GM12892 (cell line): ENCODE measurements around the gene ATP2B2.

Experiments
- POLR2A ChIP-seq: IDR thresholded peaks from 2 replicates; pipeline ENCODE4 v1.6.1; 2011; ENCODE audit warnings: low read depth, low read length, control low read depth
- POLR2AphosphoS5 ChIP-seq: IDR thresholded peaks from 2 replicates; pipeline ENCODE4 v1.6.1; 2011; ENCODE audit warnings: low read depth, low read length, control low read depth
- TAF1 ChIP-seq: IDR thresholded peaks from 2 replicates; pipeline ENCODE4 v1.6.1; 2011; ENCODE audit warnings: low read depth, mild to moderate bottlenecking, control low read depth, low read length, borderline replicate concordance

DNA sequence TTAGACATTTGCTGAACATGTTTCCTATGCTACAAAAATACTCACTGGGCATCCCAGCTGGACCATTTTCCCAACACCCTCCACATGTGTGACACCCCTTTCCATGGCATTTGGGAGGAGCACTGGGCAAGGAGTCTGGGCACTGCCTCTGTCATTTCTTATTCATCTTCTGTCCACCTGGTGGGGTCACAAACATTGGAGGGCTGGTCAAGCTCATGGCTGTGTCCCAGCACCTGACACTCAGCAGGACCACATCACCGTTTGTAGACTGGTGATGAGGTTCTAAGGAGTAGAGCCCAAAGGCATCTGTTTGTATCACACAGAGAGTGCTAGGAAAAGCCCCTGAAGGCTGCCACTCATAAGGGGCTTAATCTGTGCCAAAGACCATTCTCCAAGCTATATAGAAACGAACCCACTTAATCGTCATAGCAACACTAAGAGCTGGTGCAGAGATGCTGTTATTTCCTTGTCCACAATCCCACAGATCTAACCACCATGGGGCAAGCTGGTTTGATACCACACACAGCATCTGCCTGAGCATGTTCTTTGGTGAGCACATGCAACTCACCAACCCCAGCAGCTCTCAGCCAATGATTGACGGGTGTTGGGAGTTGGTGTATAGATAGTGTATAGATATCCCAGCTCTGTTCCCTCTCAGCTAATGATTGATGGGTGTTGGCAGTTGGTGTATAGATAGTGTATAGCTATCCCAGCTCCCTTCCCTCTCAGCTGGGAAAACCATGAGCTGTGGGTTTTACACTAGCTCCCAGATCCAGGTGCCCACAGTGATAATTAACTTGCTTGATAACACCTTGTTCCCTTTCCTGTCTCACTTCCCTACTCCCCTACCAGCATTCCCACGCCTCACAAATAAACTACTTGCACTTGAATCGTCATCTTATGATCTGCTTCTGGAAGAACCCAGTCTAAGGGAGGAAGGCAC, 42.7 kb upstream of the ATP2B2 start:
- TF ChIP-seq POLR2AphosphoS5, result no peak
- TF ChIP-seq TAF1, result no peak
- no peak for TF ChIP-seq POLR2A
